ENCODE results near the gene FUT2. TPM values are rescaled to one million over a fixed set of nuclear protein-coding genes. Genes with fewer than 3 reads are reported as not detected.
A peak's percentile ranks its signal among the peaks of the same experiment; 100 is the strongest.

FUT2 gene
- total RNA-seq, 2 experiments from 2014 or later = not detected

DNA sequence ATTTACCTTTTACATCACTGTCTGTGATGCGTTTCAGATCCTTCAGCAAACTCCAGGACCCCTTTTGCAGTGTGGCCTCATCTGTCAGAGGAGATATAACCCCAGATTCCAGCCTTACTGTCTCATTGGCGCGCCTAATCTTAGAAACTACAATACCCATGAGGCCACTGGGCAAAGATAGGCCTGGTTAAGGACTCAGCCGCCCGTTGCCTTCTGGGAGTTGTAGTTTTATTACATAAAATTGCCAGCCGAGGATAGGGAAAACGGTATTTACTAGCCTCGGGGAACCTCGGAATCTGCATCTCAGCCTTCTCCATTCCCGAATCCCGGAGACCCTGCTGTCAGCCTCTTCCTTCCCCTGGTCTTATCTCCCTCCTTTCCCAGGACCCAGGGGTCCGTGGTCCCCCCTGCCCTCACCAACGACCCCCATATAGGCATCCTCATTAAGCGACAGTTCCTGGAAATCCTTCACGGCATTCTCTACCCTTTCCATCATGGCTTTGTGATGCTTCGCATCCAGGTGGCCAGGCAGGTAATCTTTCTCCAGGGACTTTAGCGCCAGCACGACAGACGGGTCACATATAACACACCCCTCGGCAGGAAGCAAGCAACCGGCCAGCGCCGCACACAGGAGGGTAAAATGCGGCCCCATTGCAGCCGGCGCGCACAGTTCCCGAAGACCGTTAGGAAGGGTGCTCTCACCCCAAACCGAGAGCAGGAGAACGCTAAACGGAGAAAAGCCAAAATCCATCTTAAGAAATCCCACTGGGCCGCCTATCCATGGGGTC, 49.6 kb downstream of the FUT2 start:
- CTCF ChIA-PET = interaction anchor here (0.7 to 1.4 kb wide), 2 partner anchors 10 to 50 kb away, joined by 3 read pairs; no protein-coding TSS in a partner anchor
- Mint-ChIP-seq H3K4me1 (ENCODE audit: low read depth) (peaks cover 12% of the 10 kb centered on the region), H3K4me3 (no peak overlapping the region), H3K36me3 (ENCODE audit: low read depth) (no peaks in the 10 kb centered on the region), H3K27ac (no peak overlapping the region), H3K27me3 (peaks cover 14% of the 10 kb centered on the region), H3K9me3 (no peaks in the 10 kb centered on the region)
- peak; percentile 75 for DNase-seq
- peak; percentile 70 for ATAC-seq
- TF ChIP-seq, protein P1, sequence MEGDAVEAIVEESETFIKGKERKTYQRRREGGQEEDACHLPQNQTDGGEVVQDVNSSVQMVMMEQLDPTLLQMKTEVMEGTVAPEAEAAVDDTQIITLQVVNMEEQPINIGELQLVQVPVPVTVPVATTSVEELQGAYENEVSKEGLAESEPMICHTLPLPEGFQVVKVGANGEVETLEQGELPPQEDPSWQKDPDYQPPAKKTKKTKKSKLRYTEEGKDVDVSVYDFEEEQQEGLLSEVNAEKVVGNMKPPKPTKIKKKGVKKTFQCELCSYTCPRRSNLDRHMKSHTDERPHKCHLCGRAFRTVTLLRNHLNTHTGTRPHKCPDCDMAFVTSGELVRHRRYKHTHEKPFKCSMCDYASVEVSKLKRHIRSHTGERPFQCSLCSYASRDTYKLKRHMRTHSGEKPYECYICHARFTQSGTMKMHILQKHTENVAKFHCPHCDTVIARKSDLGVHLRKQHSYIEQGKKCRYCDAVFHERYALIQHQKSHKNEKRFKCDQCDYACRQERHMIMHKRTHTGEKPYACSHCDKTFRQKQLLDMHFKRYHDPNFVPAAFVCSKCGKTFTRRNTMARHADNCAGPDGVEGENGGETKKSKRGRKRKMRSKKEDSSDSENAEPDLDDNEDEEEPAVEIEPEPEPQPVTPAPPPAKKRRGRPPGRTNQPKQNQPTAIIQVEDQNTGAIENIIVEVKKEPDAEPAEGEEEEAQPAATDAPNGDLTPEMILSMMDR (IDR thresholded peaks at IDR 0.05) = no peak
- POLR2A ChIA-PET = no interaction called here
- intact Hi-C loops (cut with micrococcal nuclease) = loop anchor here (10.0 kb wide), 1 partner anchor 101 kb away; the partner anchor contains the start of gene CA11

DNA sequence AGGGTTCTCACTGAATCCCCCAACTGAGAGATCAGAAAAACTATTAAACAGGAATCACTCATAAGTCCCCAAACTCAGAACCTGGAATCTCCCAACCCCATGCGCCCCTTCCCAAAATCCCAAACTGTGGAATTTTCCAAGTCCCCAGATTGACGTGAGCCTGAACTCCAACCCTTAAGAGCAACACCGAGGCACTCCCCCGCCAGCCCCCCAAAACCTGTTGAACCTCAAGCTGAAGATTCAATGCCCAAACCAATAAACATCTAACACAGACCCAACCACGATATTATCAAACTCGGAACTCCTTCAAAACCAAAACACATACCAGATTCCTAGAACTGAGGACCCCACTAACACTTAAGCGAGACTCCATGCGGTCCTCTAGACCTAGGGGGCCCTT, 50.3 kb downstream of the FUT2 start:
- TF ChIP-seq, protein P1 (IDR thresholded peaks at IDR 0.05) = no peak
- no peak overlapping the region for H3K27ac Mint-ChIP-seq
- ATAC-seq = no peak
- POLR2A ChIA-PET = no interaction called here
- H3K36me3 Mint-ChIP-seq (ENCODE audit: low read depth) = no peaks in the 10 kb centered on the region
- H3K4me1 Mint-ChIP-seq (ENCODE audit: low read depth) = peaks cover 10% of the 10 kb centered on the region
- CTCF ChIA-PET = interaction anchor here (0.8 kb wide), 1 partner anchor 154 kb away, joined by 3 read pairs; the partner anchor contains the start of gene NUCB1
- H3K4me3 Mint-ChIP-seq = no peak overlapping the region
- intact Hi-C loops (cut with micrococcal nuclease) = loop anchor here (10.0 kb wide), 1 partner anchor 101 kb away; the partner anchor contains the start of gene CA11
- no peak for DNase-seq
- H3K9me3 Mint-ChIP-seq = no peaks in the 10 kb centered on the region
- peaks cover 14% of the 10 kb centered on the region for H3K27me3 Mint-ChIP-seq

DNA sequence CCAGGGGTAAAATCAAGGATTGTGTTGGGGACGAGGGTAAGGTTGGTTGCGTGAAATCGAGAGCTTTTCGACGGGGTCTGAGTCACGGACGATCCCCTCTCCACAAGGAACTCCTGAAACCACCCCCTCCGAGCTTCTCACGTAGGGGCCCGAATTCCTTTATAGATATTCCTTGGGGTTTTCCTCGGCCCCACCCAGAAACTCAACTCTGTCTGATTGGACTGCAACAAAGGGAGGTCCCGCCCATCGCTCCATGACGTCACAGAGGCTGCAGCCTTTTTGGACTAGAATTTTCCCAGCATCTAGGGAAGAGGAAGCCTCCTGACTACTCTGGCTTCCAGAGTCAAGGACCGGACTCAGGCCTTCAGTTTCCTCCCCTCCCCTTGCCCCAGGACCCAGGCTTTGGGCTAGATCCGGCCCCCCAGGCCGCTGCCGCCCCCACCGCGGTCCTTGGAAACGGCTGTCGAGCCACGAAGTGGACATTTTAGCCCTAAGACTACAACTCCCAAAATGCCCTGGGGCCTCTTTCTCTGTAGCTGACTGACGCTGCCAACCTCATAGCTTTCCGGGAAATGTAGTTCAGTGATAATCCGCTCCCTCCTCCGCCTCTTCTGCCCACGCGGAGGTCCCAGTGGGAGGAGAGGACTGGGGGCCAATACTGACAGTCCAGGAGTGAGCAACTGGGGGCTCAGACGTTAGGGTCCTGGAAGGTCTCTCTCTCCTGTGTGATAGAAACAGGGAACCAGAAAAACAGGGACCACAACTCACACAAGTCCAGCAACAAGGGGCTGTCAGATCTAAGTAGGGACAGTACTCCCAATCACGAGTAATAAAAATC, 51.2 kb downstream of the FUT2 start, which contains the start of gene IZUMO1:
Gene IZUMO1 (minus strand): TSS at position 172 of the 838 bp plus-strand sequence. CDS start 1,050 bp downstream, outside the sequence.
- H3K27me3 Mint-ChIP-seq = peaks cover 17% of the 10 kb centered on the region
- ChIA-PET POLR2A (interaction anchor here (0.6 kb wide), 1 partner anchor 223 kb away, joined by 3 read pairs; no protein-coding TSS in a partner anchor), CTCF (interaction anchor here (0.8 kb wide), 1 partner anchor 153 kb away, joined by 3 read pairs; the partner anchor contains the start of gene NUCB1)
- H3K4me1 Mint-ChIP-seq (ENCODE audit: low read depth) = peaks cover 6% of the 10 kb centered on the region
- H3K9me3 Mint-ChIP-seq = no peaks in the 10 kb centered on the region
- TF ChIP-seq, protein P1 (IDR thresholded peaks at IDR 0.05) = no peak
- peak; percentile 77 for DNase-seq
- peak; percentile 81 for ATAC-seq
- no peaks in the 10 kb centered on the region for H3K36me3 Mint-ChIP-seq (ENCODE audit: low read depth)
- H3K4me3 Mint-ChIP-seq = no peak within 1 kb of the TSS
- H3K27ac Mint-ChIP-seq = no peak within 1 kb of the TSS
- intact Hi-C loops (cut with micrococcal nuclease) = loop anchor here (10.0 kb wide), 1 partner anchor 102 kb away; the partner anchor contains the start of gene CA11

DNA sequence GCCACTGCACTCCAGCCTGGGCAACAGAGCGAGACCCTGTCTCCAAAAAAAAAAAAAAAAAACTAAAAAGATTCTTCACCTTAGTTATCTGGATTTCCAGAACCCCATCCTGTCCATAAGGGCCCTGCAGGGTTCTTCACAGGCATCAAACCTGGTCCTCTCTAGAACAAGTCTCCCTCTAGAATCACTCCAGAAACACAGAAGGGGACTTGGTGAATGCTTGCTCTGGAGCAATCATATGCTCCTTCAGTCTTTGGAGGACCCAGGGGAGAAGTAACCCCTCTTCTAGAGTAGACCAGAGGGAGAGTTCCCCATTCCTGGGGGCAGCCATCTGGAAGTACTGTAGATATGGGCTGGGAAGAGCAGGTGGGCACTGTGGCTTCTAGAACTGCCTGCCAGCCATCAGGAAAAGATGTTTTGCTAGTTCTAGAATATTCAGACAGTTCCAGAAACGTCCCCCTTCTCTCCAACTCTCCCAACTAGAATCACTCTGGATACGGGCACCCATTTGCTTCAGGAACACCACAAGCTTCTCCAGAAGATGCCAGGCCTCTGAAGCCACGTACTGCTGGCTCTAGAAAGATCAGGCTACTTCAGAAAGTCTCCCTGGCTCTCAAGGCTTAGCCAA, 53.9 kb downstream of the FUT2 start:
- no peak for DNase-seq
- no peaks in the 10 kb centered on the region for H3K36me3 Mint-ChIP-seq (ENCODE audit: low read depth)
- POLR2A ChIA-PET = no interaction called here
- intact Hi-C loops (cut with micrococcal nuclease) = loop anchor here (10.0 kb wide), 1 partner anchor 105 kb away; the partner anchor contains the start of gene CA11
- CTCF ChIA-PET = interaction anchor here (0.7 kb wide), 1 partner anchor 449 kb away, joined by 3 read pairs; no protein-coding TSS in a partner anchor
- H3K4me1 Mint-ChIP-seq (ENCODE audit: low read depth) = peaks cover 16% of the 10 kb centered on the region
- H3K4me3 Mint-ChIP-seq = no peak overlapping the region
- no peak for ATAC-seq
- no peak overlapping the region for H3K27ac Mint-ChIP-seq
- TF ChIP-seq, protein P1 (IDR thresholded peaks at IDR 0.05) = no peak
- no peaks in the 10 kb centered on the region for H3K9me3 Mint-ChIP-seq
- peaks cover 32% of the 10 kb centered on the region for H3K27me3 Mint-ChIP-seq
